Measurements from ENCODE around the gene MAVS.

MAVS gene

DNA sequence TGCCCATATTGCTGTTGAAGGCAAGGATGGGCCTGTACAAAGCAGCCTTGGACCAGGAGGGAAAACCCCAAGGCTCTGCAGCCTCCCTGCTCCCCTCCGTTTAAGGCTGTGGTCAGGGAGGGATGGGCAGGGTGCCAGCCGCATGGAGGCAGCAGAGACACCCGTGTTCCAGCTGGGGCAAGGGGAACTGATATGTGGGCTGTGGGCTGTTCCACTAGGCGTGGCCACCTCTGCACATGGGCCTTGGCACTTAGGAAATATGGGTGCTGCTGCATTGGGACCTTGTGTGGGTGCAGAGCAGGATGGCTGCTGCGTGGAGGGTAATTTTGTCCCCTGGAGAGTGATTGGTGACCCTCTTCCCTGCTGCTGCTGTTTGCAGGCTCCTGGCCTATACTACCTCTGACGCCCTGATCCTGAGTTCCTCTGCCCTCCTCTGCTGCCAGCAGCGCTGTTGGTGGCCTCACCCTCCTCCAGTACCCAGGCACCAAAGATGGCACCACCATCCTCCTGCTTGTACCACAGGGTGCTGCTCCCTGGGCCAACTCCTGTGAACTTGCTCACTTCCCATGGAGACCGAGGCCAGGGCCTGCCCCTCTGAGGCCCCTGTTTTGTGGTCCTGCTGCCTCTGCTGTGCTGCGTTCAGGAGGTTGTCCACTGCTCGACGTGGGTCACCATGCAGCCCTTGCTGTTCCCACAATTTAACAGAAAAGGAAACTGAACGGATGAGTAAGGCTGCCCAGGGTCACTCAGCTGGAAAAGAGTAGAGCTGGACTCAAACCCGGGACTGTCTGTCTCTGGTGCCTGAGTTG is 77.9 kb downstream of the MAVS start:
- DNase-seq (ENCODE audit: low read depth): no peak
- no peak overlapping the region for H3K4me3 ChIP-seq (ENCODE audit: control insufficient read depth, low read depth, low read length)
- TF ChIP-seq, protein P1, sequence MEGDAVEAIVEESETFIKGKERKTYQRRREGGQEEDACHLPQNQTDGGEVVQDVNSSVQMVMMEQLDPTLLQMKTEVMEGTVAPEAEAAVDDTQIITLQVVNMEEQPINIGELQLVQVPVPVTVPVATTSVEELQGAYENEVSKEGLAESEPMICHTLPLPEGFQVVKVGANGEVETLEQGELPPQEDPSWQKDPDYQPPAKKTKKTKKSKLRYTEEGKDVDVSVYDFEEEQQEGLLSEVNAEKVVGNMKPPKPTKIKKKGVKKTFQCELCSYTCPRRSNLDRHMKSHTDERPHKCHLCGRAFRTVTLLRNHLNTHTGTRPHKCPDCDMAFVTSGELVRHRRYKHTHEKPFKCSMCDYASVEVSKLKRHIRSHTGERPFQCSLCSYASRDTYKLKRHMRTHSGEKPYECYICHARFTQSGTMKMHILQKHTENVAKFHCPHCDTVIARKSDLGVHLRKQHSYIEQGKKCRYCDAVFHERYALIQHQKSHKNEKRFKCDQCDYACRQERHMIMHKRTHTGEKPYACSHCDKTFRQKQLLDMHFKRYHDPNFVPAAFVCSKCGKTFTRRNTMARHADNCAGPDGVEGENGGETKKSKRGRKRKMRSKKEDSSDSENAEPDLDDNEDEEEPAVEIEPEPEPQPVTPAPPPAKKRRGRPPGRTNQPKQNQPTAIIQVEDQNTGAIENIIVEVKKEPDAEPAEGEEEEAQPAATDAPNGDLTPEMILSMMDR (IDR thresholded peaks at IDR 0.05; ENCODE audit: control insufficient read depth, insufficient read depth, low read depth, low read length, missing control alignments): no peak

DNA sequence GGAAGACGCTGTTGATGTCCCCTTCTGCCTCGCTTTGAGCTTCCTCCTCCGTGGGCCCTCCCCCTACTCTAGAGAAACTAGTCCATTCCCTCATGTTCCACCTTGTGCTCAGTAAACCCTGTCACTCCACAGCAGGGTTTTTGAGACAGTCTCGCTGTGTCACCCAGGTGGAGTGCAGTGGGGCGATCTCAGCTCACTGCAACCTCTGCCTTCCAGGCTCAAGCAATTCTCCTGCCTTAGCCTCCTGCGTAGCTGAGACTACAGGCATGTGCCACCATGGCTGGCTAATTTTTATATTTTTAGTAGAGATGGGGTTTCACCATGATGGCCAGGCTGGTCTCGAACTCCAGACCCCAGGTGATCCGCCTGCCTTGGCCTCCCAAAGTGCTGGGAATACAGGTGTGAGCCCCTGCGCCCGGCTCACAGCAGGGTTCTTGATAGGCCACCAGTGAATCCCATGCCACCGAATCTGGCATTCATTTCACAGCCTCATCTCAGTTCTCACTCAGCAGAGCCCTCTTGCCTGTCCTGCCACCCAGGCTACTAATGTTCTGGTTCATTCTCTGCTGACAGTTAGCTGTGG is 78.6 kb downstream of the MAVS start:
- no peak overlapping the region for H3K4me3 ChIP-seq (ENCODE audit: control insufficient read depth, low read depth, low read length)
- DNase-seq (ENCODE audit: low read depth): no peak
- TF ChIP-seq, protein P1 (IDR thresholded peaks at IDR 0.05; ENCODE audit: control insufficient read depth, insufficient read depth, low read depth, low read length, missing control alignments): no peak
